ENCODE results near the gene RCC2.
"Not testable (repeated sequence)": the region's sequence is repeated elsewhere in the genome, so short reads cannot be mapped to it uniquely, and the experiment has no call there.

GRCh38 chr1:17407786-17408514, 31.5 kb downstream of the RCC2 start:
- TF ChIP-seq CTCF (IDR thresholded peaks at IDR 0.05; ENCODE audit: low read depth, low read length); EZH2phosphoT487 (IDR thresholded peaks at IDR 0.05; ENCODE audit: low read depth): not testable (repeated sequence)
